Measurements from ENCODE around the gene LMNA.

LMNA gene

DNA sequence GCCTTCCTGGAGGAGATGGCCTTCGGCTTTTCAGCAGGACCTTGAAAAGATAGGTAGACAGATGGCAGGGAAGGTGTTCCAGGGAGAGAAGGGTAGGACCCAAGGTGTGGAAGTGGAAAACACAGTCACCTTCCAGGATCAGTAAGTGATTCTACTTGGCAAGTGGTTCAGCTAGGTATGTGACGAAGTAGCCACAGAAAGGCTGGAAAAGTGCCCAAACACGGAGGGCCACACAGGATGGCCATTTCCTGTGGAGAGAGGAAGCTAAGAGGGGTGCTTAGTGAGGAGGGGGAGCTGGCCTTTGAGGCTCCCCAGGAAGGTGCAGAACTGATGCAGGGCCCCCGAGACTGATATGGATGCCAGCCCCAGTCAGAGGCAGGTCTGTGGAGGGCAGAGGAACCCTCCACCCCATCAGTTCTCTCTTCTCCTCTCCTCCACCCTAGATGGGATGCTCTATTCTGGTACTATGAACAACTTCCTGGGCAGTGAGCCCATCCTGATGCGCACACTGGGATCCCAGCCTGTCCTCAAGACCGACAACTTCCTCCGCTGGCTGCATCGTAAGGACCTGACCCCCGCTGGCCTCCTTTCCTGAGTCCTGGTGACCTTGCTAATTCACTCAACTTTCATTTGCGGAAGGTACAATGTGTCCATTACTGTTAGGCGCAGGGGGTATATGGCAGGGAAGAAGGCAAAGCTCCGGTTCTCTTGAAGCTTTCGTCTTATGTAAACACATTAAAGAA is 45.7 kb downstream of the LMNA start:
- TF ChIP-seq ZFX (IDR thresholded peaks at IDR 0.05), result no peak
- TF ChIP-seq, protein P1, sequence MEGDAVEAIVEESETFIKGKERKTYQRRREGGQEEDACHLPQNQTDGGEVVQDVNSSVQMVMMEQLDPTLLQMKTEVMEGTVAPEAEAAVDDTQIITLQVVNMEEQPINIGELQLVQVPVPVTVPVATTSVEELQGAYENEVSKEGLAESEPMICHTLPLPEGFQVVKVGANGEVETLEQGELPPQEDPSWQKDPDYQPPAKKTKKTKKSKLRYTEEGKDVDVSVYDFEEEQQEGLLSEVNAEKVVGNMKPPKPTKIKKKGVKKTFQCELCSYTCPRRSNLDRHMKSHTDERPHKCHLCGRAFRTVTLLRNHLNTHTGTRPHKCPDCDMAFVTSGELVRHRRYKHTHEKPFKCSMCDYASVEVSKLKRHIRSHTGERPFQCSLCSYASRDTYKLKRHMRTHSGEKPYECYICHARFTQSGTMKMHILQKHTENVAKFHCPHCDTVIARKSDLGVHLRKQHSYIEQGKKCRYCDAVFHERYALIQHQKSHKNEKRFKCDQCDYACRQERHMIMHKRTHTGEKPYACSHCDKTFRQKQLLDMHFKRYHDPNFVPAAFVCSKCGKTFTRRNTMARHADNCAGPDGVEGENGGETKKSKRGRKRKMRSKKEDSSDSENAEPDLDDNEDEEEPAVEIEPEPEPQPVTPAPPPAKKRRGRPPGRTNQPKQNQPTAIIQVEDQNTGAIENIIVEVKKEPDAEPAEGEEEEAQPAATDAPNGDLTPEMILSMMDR (conservative IDR thresholded peaks at IDR 0.05), result no peak
- H3K27ac ChIP-seq, result no peak overlapping the region

GRCh38 chr1:156160743-156161171 is 46.2 kb downstream of the LMNA start:
- H3K27ac ChIP-seq, result no peak overlapping the region
- TF ChIP-seq ZFX (IDR thresholded peaks at IDR 0.05), result no peak
- TF ChIP-seq, protein P1 (conservative IDR thresholded peaks at IDR 0.05), result no peak

DNA sequence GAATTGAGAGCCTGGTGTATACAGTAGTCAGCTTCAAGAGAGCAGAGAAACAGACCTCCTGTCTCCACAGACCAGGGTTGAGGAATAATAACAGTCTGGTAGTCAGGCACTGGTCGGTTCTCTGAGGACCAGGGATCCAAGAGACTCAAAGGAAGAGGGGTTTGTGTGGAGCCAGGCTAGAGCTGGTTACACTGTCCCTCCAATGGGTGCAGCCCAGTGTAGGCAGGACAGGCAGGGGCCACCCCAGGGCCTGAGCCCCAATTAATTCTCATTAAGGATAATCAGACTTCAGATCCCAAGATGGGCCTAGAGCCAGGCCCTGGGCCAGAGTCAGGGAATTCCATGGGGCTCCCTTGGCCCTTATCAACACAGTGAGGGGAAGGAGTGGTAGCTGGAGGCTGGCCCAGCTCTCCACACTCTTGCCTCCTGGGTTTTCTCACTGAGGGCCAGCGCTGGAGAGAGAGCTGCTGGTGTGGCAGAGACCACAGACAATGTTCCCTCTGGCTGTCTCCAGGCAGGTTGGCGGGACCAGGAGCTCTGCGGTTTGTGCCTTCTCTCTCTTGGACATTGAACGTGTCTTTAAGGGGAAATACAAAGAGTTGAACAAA is 48.0 kb downstream of the LMNA start:
- no peak overlapping the region for H3K27ac ChIP-seq
- no peak for TF ChIP-seq ZFX (IDR thresholded peaks at IDR 0.05)
- TF ChIP-seq, protein P1 (conservative IDR thresholded peaks at IDR 0.05), result no peak

GRCh38 chr1:156163712-156164111 is 49.2 kb downstream of the LMNA start:
- no peak for TF ChIP-seq ZFX (IDR thresholded peaks at IDR 0.05)
- TF ChIP-seq, protein P1 (conservative IDR thresholded peaks at IDR 0.05), result no peak
- H3K27ac ChIP-seq, result no peak overlapping the region

DNA sequence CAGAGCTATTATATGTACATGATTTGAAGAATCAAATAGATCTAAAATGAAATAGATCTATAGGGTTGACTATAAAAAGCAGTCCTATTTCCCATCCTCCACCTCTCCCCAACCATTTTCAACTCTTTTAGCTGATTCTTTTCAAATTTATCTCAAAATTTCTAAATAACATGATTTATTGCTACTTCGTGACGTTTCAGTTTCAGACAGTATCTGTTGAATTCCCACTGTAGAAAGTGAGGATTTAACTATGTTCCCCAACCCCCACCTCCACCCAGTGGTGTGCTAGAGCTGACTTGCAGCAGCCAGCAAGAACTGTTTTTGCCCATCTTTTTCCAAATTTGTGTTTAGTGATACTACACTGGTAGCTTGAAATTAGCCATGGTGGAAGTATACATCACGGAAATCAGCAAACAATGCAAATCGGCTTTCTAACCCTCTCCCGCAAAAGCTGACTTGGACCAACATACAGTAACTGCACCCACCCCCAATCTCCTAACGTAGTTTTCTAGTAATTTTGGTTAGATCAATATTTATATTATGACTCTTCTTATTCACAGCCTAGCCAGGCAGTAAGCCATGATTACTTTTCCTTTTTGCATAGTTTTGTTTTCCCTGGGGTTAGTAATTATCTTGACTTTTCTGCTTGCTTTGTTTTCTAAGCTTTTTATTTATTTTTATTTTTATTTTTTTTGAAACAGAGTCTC is 49.8 kb downstream of the LMNA start:
- TF ChIP-seq, protein P1 (conservative IDR thresholded peaks at IDR 0.05), result no peak
- no peak for TF ChIP-seq ZFX (IDR thresholded peaks at IDR 0.05)

DNA sequence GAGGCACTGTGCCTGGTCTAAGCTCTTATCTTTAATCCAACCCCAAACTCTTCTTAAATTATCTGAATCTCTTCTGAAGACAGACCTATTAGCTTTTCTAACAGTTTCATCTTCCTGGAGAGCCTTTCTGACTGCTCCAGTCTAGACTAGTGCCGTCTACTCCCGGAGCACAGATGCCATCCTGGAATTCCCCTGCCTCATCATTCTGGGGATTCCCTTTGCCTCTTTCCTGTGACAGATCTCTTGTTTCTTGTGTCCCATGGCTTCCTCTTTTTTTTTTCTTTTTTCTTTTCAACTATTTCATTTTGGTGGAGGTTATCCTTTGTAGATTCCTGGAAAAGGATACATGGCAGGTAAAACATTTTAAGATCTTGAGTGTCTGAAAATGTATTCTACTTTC is 50.6 kb downstream of the LMNA start:
- TF ChIP-seq ZFX (IDR thresholded peaks at IDR 0.05), result no peak
- TF ChIP-seq, protein P1 (conservative IDR thresholded peaks at IDR 0.05), result no peak
- no peak overlapping the region for H3K27ac ChIP-seq

More for the DNA sequence above, 49.8 kb downstream of the LMNA start:
- H3K27ac ChIP-seq, result no peak overlapping the region

DNA sequence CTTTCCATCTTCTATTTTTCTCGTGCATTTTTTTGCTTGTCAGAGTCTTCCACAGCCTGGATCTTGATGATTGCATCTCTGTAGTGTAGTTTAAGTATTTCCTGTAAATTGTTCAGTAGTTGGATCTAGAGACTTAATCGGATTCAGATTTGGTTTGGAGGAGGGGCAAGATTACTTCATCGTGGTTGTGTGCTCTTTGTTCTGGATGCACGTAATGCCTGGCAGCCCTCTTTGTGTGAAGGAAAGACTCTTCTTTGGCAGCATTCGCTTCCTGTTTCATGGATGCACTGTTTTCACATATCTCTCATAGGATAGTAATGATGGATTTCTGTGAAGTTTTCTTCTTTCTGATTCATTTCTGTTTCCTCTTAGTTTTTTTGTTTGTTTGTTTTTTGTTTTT is 53.0 kb downstream of the LMNA start:
- H3K27ac ChIP-seq, result no peak overlapping the region
- TF ChIP-seq, protein P1 (conservative IDR thresholded peaks at IDR 0.05), result no peak
- TF ChIP-seq ZFX (IDR thresholded peaks at IDR 0.05), result no peak

Data from C4-2B (cell line).